ENCODE data around the gene KCTD2. TPM values are rescaled to one million over a fixed set of nuclear protein-coding genes. Genes with fewer than 3 reads are reported as not detected.

KCTD2 gene
- total and polyA plus RNA-seq, 2 of the 13 experiments (the other 11 are each of a cell fraction or from before 2014, with no cell fraction given), result 28.3 to 32.6 TPM

GRCh38 chr17:75087558-75088453 is 40.8 kb downstream of the KCTD2 start, which contains the start of gene SLC16A5 (continued):
- TF ChIP-seq PAWR (CRISPR knock-in tag; IDR thresholded peaks at IDR 0.05; ENCODE audit: borderline replicate concordance) (no peak), LCORL (IDR thresholded peaks at IDR 0.05) (no peak), LCORL (CRISPR knock-in tag; IDR thresholded peaks at IDR 0.05) (no peak), KAT2B (IDR thresholded peaks at IDR 0.05; ENCODE audit: borderline replicate concordance, low read depth, low read length) (no peak), ZBTB21 (CRISPR knock-in tag; IDR thresholded peaks at IDR 0.05) (no peak), ZNF407 (CRISPR knock-in tag; IDR thresholded peaks at IDR 0.05; ENCODE audit: not compliant biosample characterization) (no peak), ZNF256 (CRISPR knock-in tag; conservative IDR thresholded peaks at IDR 0.05) (no peak), ZNF747 (CRISPR knock-in tag; IDR thresholded peaks at IDR 0.05; ENCODE audit: borderline replicate concordance) (0 out of 2 replicates have a peak, but pooled peaks have one; percentile 57), SRSF4 (IDR thresholded peaks at IDR 0.05; ENCODE audit: low read depth, low read length, poor library complexity, severe bottlenecking) (no peak), HDAC2 (CRISPR knock-in tag; IDR thresholded peaks at IDR 0.05) (peak; percentile 66), ZNF333 (CRISPR knock-in tag; IDR thresholded peaks at IDR 0.05; ENCODE audit: borderline replicate concordance) (no peak; the same call in 1 of the 2 replicates), PAF1 (CRISPR knock-in tag; IDR thresholded peaks at IDR 0.05) (no peak), ZBTB43 (CRISPR knock-in tag; conservative IDR thresholded peaks at IDR 0.05) (peak; percentile 92), TCF12 (IDR thresholded peaks at IDR 0.05) (no peak), TCF12 (CRISPR knock-in tag; IDR thresholded peaks at IDR 0.05) (no peak), CHCHD3 (CRISPR knock-in tag; IDR thresholded peaks at IDR 0.05) (no peak), CSRNP1 (CRISPR knock-in tag; IDR thresholded peaks at IDR 0.05) (no peak; the same call in 1 of the 2 replicates), PITX1 (CRISPR knock-in tag; IDR thresholded peaks at IDR 0.05) (no peak; the same call in 1 of the 2 replicates)

Data from HepG2 (cell line).